HG03558 (cell line): ENCODE results near the gene AUTS2.

Source experiments
- ATAC-seq: cut with Tn5 transposase; IDR thresholded peaks from one replicate; pipeline ENCODE4 v1.9.1; 2021; ENCODE audit warnings: moderate number of reproducible peaks; ENCODE audit not compliant: unreplicated experiment; ENCODE audit errors: extremely low read depth

Gene AUTS2

DNA sequence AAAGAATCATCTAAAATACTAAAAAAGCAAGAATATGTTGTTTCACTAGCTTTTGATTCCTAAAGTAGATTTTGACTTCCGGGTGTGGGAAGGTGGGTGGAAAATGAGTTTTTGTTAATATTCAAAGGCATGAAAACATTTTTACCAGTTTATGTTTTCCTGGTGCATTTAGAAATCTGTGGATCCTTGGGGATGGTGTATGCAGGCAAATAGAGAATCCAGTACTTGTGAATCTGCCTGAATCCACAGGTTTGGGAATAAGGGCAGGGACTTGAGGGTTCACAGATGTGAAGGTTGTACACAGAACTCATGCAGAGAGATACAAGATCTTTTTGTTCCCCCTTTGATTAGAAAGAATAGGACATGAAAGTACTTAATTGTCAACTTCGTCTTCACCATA, 22.4 kb downstream of the AUTS2 start:
- no peak for ATAC-seq

DNA sequence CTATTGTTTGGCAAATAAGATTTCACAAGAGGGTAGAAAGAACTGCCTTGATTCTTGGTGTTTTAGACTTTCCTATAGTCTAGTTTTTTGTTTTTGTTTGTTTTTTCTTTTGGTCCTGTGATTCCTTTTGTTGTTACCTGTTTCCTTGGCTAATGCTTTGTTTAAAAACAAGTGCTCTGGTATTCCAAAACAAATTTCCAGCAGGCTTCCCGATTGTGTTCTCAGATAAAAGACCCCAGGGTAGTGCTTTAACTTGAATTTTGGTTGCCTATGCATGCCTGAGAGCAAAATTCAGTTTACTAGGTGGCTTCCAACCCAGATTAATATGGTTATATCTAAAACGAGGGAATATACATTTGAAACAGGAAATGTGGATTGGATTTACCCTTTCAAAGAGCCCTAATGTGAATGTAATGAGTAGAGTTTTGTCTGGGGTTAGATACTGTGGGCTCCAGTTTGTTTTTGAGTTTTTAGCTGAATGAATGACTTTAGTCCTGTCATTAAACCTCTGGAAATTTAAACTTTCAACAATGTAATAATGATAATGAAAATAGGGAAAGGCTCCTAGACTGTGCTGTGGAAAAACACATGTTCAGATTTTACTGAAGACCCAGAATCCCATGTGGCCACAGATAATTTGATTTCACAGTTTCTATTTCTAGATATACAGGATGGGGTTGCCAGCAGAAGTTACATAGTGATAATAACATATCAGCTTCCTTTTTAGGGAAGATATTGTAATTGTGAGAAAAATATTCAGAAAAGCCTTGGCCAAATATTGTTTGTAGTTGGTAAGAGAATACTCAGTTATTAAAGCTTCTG, 23.9 kb downstream of the AUTS2 start:
- ATAC-seq: no peak

DNA sequence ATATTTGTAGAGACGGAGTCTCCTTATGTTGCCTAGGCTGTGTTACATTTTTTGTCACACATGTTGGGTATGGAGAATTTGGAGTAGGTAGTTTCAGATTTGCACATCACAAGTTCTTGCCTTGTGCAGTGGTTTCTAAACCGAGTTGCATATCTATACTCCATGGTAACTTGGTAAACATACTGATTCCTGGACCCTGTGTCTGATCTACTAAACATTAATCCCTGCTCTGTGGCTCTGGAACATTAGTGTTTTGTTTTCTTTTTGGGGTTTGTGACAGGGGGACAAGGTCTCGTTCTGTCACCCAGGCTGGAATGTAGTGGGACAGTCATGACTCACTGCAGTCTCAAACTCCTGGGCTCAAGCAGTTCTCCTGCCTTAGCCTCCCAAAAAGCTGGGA, 24.7 kb downstream of the AUTS2 start:
- no peak for ATAC-seq

DNA sequence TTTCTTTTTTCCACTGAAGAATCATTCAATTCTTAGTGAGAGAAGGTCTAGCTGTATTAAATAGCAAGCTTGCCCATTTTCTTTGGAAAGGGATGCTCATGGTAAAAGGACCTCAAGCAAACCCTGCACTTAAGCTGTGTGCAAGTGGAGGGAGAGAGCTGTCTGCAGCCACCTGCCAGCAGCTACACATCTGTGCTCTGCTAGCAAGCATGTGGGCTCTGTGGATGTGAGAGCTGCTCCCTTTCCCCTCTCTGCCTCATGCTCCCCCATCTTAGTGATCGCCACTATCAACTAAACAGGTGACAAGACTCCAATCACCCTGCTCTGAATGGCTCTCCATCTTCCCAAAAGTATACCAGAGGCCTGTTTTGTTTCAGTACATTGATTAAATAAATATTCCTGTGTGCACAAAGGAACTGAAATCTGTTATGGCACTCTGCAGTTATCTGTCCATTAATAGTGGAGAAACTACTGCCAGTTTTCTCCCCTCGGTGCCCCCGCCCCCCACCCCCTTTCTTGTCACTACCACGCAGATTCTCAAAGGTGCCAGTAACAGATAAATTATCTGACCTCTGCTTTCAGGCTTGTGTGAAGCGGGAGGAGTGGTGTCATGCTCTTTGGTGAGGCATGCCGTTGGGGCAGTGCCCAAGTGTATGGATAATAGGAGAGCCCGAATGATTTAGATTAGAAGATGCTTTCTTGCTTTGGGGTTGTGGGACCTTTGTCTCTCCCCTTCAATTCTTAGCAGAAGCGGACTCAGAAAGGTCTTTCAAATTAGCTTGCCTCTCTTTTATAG, 26.4 kb downstream of the AUTS2 start:
- ATAC-seq: no peak

DNA sequence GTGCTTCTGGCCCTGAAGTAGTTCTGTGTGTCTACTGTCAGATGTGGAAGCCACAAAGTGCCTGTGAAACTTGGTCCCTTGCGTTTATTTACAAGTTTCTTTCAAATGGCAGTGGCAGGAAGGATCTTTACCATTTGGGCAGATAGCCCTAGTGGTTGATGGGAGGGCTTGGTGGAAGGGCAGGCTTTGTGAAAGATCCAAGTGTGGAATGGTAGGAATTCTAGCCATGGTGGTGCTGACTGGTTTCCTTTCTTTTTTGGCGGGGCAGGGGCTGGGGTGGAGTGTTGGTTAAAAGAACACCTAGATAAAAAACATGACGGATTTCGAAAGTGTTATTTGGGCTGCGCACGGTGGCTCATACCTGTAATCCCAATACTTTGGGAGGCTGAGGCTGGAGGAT, 27.0 kb downstream of the AUTS2 start:
- no peak for ATAC-seq

DNA sequence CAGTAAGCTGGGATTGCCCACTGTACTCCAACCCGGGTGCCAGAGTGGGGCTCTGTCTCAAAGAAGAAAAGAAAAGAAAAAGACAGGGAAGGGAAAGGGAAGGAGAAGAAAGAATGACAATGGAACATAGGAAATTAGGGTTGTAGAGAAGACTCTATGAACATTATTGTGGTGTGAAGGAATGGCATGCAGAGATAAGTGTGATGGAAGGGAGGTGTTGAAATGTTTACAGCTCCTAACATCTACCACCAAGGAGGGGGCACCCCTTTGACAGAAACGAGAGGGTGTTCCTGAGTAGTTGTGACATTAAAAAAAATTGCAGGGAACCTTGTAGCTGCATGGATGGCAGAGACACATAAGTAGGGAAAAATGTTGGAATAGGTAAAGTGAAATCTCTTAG, 27.5 kb downstream of the AUTS2 start:
- no peak for ATAC-seq

DNA sequence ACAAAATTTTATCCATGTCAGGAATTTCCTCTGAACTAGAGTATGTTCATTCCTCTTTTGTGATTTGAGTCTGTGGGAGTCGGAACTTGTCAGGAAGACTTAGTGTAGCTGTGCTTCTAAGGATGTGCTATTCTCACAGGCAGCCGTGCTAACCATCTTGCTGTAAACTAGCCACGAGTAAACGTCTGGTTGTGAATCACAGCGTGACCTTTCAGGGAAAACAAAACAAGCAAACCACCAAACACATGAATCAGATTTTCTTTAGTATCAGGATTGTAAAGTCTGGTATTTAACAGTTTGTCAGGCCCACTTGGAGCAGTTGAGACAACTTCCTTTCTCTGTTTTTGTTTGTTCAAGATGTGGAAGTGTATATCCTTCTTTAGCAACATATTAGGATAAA, 32.0 kb downstream of the AUTS2 start:
- no peak for ATAC-seq

DNA sequence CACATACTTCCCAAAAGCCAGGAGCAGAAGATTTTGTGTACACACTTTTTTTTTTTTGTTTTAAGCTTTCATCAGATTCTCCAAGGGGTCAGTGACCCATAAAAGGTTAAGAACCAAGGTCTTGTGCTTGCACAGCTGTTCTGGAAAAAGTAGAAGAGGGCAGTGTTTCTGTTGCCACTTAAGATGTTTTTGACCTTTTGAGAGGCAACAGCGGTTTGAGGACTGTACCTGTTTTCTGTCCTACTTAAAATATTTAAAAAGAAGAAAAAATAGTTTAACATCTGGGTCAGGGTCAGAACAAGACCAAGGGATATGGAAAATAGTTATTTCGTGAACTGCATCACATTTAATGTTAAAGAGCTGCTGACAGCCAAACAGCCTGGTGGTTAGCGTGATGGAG, 32.9 kb downstream of the AUTS2 start:
- ATAC-seq: no peak

DNA sequence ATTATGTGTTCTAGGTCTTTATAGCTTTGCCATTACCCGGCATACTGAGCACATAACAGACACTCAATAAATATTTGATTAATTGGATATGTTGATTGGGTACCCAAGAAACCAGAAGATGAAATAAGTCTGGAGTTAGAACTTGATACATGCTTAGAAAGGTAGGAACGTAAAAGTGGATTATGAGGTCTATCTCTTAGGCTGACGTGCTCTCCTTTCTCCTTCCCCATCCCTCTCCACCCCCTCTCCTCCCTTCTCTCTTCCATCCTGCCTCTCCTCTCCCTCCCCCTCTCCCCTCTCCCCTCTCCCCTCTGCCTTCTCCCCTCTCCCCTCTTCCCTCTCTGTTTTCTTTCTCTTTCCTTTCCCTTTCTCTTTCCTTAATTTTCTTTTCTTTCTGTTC, 34.0 kb downstream of the AUTS2 start:
- ATAC-seq: no peak

DNA sequence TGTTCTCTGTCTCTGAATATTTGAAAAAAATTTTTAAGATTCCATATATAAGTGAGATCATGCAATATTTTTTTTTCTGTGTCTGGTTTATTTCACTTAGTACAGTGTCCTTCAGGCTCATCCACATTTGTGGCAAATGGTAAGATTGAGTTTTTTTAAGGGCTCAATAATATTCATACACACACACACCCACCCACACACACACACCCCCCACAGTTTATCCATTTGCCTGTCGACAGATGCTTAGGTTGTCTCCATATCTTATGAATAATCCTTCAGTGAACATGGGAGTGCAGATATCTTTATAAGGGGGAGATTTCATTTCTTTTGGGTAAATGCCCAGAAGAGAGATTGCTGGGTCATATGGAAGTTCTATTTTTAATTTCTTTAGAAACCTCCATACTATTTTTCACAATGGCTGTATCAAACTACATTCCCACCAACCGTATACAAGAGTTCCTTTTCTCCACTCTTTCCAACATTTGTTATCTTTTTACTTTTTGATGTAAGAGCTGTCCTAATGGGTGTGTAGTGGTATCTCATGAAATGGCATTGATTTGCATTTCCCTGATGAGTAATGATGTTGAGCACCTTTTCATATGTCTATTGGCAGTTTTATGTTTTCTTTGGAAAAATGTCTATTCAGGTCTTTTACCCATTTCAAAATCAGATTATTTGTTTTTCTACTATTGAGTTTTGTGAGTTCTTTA, 35.0 kb downstream of the AUTS2 start:
- no peak for ATAC-seq

DNA sequence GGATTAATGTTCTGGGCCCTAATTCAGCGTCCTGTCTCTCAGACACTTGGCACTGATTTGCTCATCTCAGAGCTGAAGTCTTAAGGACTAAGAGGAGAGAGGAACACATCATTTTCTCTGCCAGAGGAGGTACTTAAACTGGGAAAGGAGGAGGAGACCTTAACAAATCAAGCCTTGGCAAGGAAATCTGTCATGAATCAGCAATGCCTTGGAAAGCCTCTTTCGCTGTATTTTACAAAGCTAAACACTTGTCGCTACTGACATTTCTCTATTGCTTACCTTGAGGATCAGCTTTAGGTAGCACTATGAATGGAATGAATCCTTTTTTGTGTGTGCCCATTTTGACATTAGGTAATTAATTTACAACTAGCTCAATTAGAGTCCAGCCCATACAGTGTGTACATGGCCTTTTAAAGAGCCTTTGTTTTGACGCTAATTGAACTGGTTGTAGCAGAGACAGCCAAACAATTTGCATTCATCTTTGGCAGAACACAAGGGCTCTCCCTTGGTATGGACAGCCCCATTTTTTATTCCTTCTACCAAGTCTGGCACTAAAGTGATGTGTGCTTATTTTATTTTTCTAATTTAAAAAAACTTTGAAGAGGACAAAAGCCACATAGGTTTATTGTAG, 37.4 kb downstream of the AUTS2 start:
- no peak for ATAC-seq

DNA sequence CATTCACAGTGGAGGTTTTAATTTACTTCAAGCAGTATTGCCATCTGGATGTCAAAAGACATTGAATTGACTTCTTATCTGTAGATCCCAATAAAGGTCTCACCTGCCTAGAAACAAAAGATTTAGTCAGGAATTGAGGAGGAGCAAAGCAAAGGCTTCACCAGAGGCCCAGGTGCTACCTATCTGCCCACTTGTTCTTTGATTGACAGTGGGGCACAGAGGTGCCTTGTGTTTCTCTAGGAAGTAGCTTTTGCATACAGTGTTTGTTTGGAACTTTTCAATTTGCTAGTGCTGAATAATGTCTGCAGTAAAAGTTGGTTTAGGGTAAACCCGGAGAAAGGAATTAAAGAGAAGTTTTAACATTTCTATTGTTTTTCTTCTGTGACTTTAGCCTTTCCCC, 40.4 kb downstream of the AUTS2 start:
- no peak for ATAC-seq

DNA sequence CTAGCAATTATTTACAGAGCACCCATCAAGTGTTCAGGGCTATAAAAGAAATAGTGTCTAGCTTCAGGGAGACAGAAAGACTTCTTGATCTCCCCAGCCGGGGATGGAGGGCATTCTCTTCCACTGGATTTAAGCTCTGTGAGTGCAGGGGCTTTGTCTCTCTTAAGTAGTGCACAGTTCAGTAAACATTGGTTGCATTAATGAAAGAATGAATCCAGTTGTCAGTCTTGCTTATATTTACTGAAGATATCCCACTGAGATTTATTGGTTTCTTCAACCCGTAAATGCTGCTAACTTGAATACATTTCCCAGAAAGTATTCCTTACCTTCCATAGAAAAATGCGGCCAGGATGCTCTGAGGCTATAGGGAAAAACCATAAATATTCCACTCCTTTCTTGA, 41.9 kb downstream of the AUTS2 start:
- no peak for ATAC-seq

DNA sequence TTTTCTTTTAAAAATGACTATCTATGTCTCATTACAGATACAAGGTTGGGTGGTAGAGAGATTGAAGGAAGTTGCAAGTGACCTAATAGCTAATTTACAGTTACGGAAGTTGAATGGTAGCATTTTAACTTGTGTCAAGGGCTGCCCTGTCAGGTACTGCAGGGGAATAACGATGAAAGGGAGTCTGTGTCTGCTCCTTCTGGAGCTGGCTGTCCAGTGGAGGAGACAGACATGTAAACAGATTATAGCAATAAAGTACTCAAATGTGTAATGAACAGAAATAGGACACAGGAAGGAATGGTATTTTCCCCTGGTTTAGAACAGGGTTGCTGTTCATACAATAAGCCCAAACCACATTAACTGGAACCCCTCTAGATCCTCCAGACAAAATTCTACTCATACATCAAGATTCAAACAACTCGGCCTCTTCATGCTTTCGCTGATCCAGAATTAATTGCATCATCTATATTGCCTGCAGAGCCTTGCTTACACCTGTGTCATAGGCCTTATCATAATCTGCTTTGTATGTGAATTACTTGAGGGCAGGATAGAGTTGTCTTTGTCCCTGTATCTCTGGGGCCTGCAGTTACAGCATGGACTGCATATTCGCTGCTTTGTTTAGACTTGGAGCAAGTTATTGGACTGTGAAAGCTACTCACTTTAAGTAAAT, 42.8 kb downstream of the AUTS2 start:
- ATAC-seq: no peak

DNA sequence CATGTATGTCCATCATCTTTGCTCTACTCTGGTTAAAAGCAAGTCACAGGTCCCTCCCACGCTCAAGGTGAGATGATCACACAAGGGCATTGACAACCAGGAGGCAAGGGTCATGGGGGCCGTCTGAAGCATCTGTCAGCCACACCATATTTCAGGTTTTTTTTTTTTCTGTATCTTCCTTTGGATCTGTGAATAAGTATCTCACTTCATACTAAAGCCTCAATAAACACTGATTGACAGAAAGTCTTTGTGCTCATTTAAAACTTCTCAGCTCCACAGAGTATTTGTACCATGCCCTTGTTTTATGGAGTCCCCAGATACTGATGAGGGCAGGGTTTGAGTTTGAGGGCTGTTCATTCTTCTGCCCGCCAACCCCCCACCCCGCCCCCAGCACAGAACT, 45.0 kb downstream of the AUTS2 start:
- no peak for ATAC-seq

DNA sequence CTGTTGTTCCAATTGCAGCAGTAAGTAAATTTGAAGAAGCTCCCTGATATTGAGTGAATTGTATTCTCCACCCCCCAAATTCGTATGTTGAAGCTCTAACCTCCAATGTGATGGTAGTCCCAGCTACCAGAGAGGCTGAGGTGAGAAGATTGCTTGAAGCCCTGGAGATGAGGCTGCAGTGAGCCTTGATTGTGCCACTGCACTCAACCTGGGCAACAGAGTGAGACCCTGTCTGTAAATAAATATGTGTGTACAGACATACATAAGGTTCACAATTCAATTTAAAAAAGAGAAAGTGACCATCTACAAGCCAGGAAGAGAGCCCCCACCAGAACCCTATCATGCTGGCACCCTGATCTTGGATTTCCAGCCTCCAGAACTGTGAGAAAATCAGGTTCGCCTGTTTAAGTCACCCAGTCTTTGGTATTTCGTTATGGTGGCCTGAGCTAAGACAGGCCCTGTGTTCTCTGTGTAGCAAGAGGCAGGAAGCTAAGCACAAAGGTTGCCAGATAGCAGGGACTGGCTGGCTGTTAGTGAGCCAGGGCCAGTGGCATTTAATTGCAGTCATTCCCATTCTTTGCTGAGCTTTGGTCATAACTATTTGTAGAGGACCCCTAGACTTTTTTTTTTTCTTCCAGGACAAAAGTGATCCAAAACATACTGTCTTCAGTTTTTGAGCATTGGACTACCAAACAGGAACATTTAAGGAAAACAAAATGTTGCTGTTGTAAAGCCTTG, 45.6 kb downstream of the AUTS2 start:
- ATAC-seq: no peak

DNA sequence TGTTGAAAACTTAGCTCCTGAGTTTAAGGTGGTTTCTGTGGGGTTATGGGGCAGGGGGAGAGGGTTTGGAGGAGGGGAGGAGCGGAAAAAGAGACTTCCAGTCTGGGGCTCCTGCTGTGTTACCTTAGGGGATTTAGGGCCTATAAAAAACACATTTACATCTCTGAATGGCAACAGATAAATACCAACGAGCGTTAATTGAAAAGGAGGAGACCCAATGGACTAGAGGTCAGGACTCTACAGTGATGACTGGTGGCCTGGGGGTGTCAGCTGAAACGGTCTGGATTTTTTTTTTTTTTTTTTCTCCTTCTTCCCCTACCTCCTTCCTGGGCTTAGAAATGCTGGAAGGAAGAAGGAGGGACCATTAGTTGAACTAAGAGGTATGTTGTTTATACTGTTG, 47.4 kb downstream of the AUTS2 start:
- no peak for ATAC-seq

DNA sequence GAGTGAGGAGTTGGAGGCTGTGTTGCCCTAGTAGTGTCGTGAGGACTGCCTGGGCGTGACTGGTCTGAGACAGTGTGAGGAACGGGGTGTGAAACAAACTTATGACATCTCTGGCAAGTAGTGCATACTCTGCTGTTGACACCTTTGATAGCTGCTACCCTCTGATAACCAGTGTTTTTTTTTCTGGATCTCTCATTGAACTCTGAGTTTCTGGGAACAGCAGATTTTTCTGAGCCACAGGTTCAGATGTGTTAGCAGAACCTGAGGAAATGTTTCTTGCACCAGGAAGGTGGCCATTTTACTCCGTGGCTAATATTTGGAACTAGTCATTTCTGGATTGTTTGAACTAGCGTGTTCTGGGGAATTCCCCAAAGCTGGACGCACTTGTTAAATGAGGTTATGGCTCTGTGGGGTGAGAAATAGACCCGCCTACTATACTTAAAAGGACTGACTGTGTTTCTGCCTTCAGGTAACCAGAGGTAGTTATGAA, 52.9 kb downstream of the AUTS2 start:
- ATAC-seq: peak; percentile 72

DNA sequence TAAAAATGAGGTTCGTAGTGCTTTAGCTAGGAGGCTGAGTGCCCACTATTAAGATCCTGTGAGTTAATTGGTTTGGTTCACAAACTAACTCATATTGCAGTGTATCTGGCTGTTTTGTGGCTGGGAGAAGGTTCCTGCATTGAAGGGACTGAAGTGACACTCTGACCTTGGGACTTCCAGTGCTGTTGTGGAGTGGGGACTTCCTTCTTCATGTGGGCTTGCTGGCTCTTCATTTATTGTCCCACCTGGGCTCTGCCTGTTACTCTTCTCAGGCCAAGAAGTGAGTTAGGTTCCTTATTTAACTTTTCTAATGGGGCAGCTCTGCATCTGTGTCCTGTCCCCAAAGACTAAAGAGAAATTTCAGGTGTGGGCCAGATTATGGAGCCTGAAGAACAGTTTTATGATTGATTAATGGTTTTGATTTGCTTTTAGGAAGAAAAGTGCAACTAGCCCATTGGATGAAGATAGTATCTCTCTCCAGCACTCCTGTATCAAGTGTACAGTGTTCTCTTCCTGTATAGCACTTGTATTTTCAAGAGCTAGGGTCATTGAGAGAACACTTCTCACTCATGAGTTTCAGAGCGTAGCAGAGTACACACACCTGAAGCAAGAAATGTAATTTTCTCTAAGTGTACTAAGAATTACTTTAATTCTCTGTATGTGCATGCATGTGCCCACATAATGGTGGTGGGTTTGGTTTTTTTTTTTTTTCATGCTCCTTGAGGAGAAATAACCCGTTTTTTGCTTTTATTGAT, 54.8 kb downstream of the AUTS2 start:
- ATAC-seq: no peak
